K562 (cell line): ENCODE measurements around the gene ZDHHC18. TPM values are rescaled to one million over a fixed set of nuclear protein-coding genes. Genes with fewer than 3 reads are reported as not detected.

Experiments used
- BRF1 ChIP-seq: IDR thresholded peaks from 3 replicates; pipeline ENCODE4 v1.6.1; 2011; ENCODE audit warnings: borderline replicate concordance, mild to moderate bottlenecking; ENCODE audit not compliant: insufficient read length; ENCODE audit errors: extremely low read depth
- C11orf30 ChIP-seq: fragments of 450-650 bp; IDR thresholded peaks from 2 replicates; pipeline ENCODE4 v1.6.1; 2016; ENCODE audit warnings: low read depth, mild to moderate bottlenecking
- CBX8 ChIP-seq: fragments of 200-600 bp; sonication (generic); IDR thresholded peaks from 2 replicates; pipeline ENCODE4 v1.6.1; 2012; ENCODE audit warnings: borderline replicate concordance, mixed run types, low read depth, mild to moderate bottlenecking, moderate library complexity, mixed read lengths, low read length, control low read depth, inconsistent platforms; ENCODE audit not compliant: poor library complexity, severe bottlenecking; ENCODE audit errors: extremely low read depth
- CGGBP1 ChIP-seq: fragments of 250-450 bp; sonication (Bioruptor Pico); IDR thresholded peaks from 2 replicates; pipeline ENCODE4 v1.9.0; 2021; ENCODE audit warnings: mild to moderate bottlenecking
- GABPB2 ChIP-seq: fragments of 250-450 bp; sonication (Bioruptor Pico); conservative IDR thresholded peaks from 2 replicates; pipeline ENCODE4 v1.5.1; 2021; ENCODE audit warnings: mild to moderate bottlenecking
- IFI16 ChIP-seq: fragments of 250-450 bp; sonication (Bioruptor Pico); IDR thresholded peaks from 2 replicates; pipeline ENCODE4 v2.1.2; 2022; ENCODE audit warnings: mild to moderate bottlenecking, inconsistent platforms
- JUNB ChIP-seq: fragments of 450-650 bp; formaldehyde crosslinking; conservative IDR thresholded peaks from 2 replicates; pipeline ENCODE4 v1.4.0; 2020; ENCODE audit warnings: mild to moderate bottlenecking
- NCOA6 ChIP-seq: fragments of 450-650 bp; IDR thresholded peaks from 2 replicates; pipeline ENCODE4 v1.6.1; 2017; ENCODE audit warnings: mild to moderate bottlenecking
- POLR3G ChIP-seq: IDR thresholded peaks from 2 replicates; pipeline ENCODE4 v1.6.1; 2011; ENCODE audit not compliant: insufficient read length, insufficient replicate concordance; ENCODE audit errors: extremely low read depth
- RBM25 ChIP-seq: fragments of 200-400 bp; formaldehyde crosslinking; IDR thresholded peaks from 2 replicates; pipeline ENCODE4 v1.6.1; 2018; ENCODE audit warnings: low read length, low read depth, moderate library complexity; ENCODE audit not compliant: severe bottlenecking
- SIX5 ChIP-seq, 2 experiments: IDR thresholded peaks; 2 replicates each; pipeline ENCODE4 v1.6.1; 2011; ENCODE audit warnings: low read length in 2 of 2, borderline replicate concordance in 1 of 2, low read depth in 1 of 2, mild to moderate bottlenecking in 1 of 2, moderate library complexity in 1 of 2; ENCODE audit not compliant: insufficient read depth in 1 of 2
- SNRNP70 ChIP-seq: fragments of 200-400 bp; formaldehyde crosslinking; optimal IDR thresholded peaks from 2 replicates; pipeline ENCODE3; 2017; ENCODE audit warnings: low read depth, low read length
- SRSF7 ChIP-seq: fragments of 200-400 bp; formaldehyde crosslinking; optimal IDR thresholded peaks from 2 replicates; pipeline ENCODE3; 2017; ENCODE audit warnings: mild to moderate bottlenecking, low read depth, low read length
- ZNF140 ChIP-seq: fragments of 250-450 bp; sonication (Bioruptor Pico); IDR thresholded peaks from 2 replicates; pipeline ENCODE4 v1.8.0; 2021; ENCODE audit warnings: moderate library complexity, mild to moderate bottlenecking, inconsistent platforms
- ZNF143 ChIP-seq: sonication (generic); formaldehyde crosslinking; IDR thresholded peaks from 2 replicates; pipeline ENCODE4 v1.9.0; 2022; ENCODE audit warnings: mild to moderate bottlenecking, missing genetic modification reagents
- ZNF184 ChIP-seq: sonication (generic); formaldehyde crosslinking; IDR thresholded peaks from 2 replicates; pipeline ENCODE4 v1.5.0; 2020; ENCODE audit warnings: missing genetic modification reagents
- ZNF232 ChIP-seq: sonication (generic); formaldehyde crosslinking; IDR thresholded peaks from 2 replicates; pipeline ENCODE4 v1.8.0; 2022; ENCODE audit warnings: mild to moderate bottlenecking, missing genetic modification reagents
- ZNF584 ChIP-seq: fragments of 200-800 bp; sonication (Bioruptor generic); IDR thresholded peaks from 2 replicates; pipeline ENCODE4 v1.6.1; 2016; ENCODE audit warnings: low read depth, mild to moderate bottlenecking, missing genetic modification characterization, missing compliant biosample characterization
- ZNF696 ChIP-seq: fragments of 250-450 bp; sonication (Bioruptor Pico); conservative IDR thresholded peaks from 2 replicates; pipeline ENCODE4 v1.4.0; 2020; ENCODE audit warnings: mild to moderate bottlenecking, moderate library complexity
- ZNF717 ChIP-seq: fragments of 250-450 bp; sonication (Bioruptor Pico); IDR thresholded peaks from 2 replicates; pipeline ENCODE4 v1.5.0; 2021
- polyA plus RNA-seq, 8 experiments: library from polyadenylated mRNA; depleted of rRNA in 4 of 8; stranded (reverse) in 5 of 8; unstranded in 3 of 8; fragments of >200 nt; fragmentation: Nextera tagmentation in 2 of 8; fragmentation: Illumina TruSeq in 1 of 8; extraction: Ambion mirVana in 2 of 8; extraction: Trizol in 1 of 8; gene quantifications; 2 replicates each; pipeline versions ENCODE4 v1.2.1 to v1.2.3, GENCODE V29; 2011 to 2014; ENCODE audit warnings: inconsistent platforms in 1 of 8, missing spikeins in 1 of 8
- total RNA-seq, 7 experiments: library from RNA; depleted of rRNA in 6 of 7; stranded (reverse); fragments of >200 nt in 6 of 7; fragmentation: Illumina TruSeq in 2 of 7; extraction: Trizol in 2 of 7; gene quantifications; 2 replicates each; pipeline versions ENCODE4 v1.2.1 to v1.2.3, GENCODE V29; 2011 to 2021; ENCODE audit warnings: low replicate concordance in 1 of 7
- TF ChIP-seq, protein P1 (sequence below): sonication (generic); formaldehyde crosslinking; IDR thresholded peaks from 2 replicates; pipeline ENCODE4 v1.8.0; 2023; ENCODE audit warnings: mild to moderate bottlenecking, missing genetic modification reagents
- TF ChIP-seq, protein P2 (sequence below): fragments of 250-450 bp; sonication (Bioruptor Pico); IDR thresholded peaks from 2 replicates; pipeline ENCODE4 v1.4.0; 2020; ENCODE audit warnings: borderline replicate concordance

The ZDHHC18 gene
- total and polyA plus RNA-seq, 9 of the 15 experiments (the other 6 are each of a cell fraction or from before 2014, with no cell fraction given) = 0.42 to 35.6 (median 15.8) TPM

DNA sequence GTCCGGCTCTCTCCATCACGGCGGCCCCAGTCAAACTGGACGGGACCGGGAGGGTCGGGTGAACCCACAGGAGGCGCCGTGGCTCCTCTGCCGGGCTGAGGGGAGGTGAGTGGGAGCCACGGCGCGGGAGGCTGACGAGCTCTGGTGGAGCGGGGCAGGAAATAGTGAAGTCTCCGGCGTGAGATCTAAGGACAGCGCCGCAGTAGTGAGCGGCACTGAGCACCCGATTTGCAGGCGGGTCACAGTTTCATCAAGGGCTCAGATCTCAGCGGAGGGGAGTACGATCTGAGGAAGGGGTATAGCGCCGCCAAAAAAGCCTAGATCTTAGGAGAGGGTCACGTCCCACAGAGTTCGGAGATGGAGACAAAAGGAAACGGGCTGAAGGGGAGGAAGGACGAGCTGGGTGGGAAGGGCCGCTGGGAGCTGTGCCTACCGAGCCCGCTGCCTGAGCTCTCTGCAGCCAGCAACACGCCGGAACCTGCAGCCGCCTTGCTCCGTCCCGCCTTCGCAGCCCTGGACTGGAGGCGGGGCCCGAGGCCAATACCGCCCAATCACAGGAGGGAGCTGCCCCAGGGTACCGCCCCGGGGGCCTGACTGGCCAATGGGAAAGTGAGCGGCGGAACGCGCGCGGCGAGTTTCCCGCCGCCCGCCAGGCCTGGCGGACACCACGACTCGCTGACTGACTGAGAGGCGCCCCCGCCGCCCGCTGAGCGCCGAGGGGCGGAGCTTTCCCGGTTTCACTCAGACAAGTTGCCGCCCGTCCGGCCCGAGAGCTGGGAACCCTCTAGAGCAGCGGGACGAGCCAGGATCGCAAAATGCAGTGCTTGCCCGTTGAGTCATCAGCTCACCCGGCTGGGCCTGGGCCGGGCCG, 38.4 kb downstream of the ZDHHC18 start (continued):
- TF ChIP-seq BRF1 (no peak), ZNF696 (CRISPR knock-in tag) (no peak), ZNF143 (CRISPR knock-in tag) (peak; percentile 42; the same call in 1 of the 2 replicates), RBM25 (peak; percentile 100), ZNF232 (no peak), SRSF7 (no peak), ZNF140 (no peak), CGGBP1 (no peak), ZNF184 (CRISPR knock-in tag) (no peak), SIX5 (IDR thresholded peaks at IDR 0.05; ENCODE audit: borderline replicate concordance in 1 of 2, insufficient read depth in 1 of 2, low read depth in 1 of 2, low read length in 2 of 2) (no peak), C11orf30 (no peak), ZNF717 (CRISPR knock-in tag) (no peak), JUNB (CRISPR knock-in tag) (no peak), GABPB2 (no peak), NCOA6 (no peak), POLR3G (no peak), SNRNP70 (no peak), IFI16 (CRISPR knock-in tag) (no peak), ZNF584 (CRISPR knock-in tag) (no peak), CBX8 (no peak)
- TF ChIP-seq, protein P1, sequence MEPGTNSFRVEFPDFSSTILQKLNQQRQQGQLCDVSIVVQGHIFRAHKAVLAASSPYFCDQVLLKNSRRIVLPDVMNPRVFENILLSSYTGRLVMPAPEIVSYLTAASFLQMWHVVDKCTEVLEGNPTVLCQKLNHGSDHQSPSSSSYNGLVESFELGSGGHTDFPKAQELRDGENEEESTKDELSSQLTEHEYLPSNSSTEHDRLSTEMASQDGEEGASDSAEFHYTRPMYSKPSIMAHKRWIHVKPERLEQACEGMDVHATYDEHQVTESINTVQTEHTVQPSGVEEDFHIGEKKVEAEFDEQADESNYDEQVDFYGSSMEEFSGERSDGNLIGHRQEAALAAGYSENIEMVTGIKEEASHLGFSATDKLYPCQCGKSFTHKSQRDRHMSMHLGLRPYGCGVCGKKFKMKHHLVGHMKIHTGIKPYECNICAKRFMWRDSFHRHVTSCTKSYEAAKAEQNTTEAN = no peak
- TF ChIP-seq, protein P2, sequence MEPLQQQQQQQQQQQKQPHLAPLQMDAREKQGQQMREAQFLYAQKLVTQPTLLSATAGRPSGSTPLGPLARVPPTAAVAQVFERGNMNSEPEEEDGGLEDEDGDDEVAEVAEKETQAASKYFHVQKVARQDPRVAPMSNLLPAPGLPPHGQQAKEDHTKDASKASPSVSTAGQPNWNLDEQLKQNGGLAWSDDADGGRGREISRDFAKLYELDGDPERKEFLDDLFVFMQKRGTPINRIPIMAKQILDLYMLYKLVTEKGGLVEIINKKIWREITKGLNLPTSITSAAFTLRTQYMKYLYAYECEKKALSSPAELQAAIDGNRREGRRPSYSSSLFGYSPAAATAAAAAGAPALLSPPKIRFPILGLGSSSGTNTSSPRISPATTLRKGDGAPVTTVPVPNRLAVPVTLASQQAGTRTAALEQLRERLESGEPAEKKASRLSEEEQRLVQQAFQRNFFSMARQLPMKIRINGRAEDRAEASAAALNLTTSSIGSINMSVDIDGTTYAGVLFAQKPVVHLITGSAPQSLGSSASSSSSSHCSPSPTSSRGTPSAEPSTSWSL (CRISPR knock-in tag) = no peak
